Type B pancreatic cell (in vitro differentiated cells): Measurements from ENCODE around the gene LRRC31. TPM values are rescaled to one million over a fixed set of nuclear protein-coding genes. Genes with fewer than 3 reads are reported as not detected.

Experiments used
- DNase-seq: peaks from one replicate; pipeline ENCODE4 v3.0.0; 2021; ENCODE audit warnings: mixed read lengths; ENCODE audit not compliant: unreplicated experiment; ENCODE audit errors: extremely low spot score
- H3K27ac Mint-ChIP-seq: 2 replicates; pipeline ENCODE4 v1.8.0; 2021; ENCODE audit warnings: mild to moderate bottlenecking, mixed read lengths
- H3K27me3 Mint-ChIP-seq: 2 replicates; pipeline ENCODE4 v1.8.0; 2021; ENCODE audit warnings: mixed read lengths
- H3K36me3 Mint-ChIP-seq: 2 replicates; pipeline ENCODE4 v1.8.0; 2021; ENCODE audit warnings: mixed read lengths
- H3K4me1 Mint-ChIP-seq: one replicate; pipeline ENCODE4 v1.8.0; 2021; ENCODE audit warnings: mixed read lengths; ENCODE audit not compliant: unreplicated experiment
- H3K4me3 Mint-ChIP-seq: 2 replicates; pipeline ENCODE4 v1.8.0; 2021; ENCODE audit warnings: mild to moderate bottlenecking, mixed read lengths
- H3K9me3 Mint-ChIP-seq: 2 replicates; pipeline ENCODE4 v1.8.0; 2021; ENCODE audit warnings: mixed read lengths
- long read RNA-seq: library from polyadenylated mRNA; unstranded; transcript quantifications from one replicate; pipeline ENCODE4 v2.0.0, GENCODE V29; 2020
- total RNA-seq: library from RNA; stranded (reverse); gene quantifications from 2 replicates; pipeline ENCODE4 v1.2.1, GENCODE V29; 2021; ENCODE audit warnings: low replicate concordance
- TF ChIP-seq, protein P1 (sequence below): fragments of 200-600 bp; sonication (generic); conservative IDR thresholded peaks from 2 replicates; pipeline ENCODE4 v1.5.0; 2021; ENCODE audit warnings: antibody characterized with exemption, mild to moderate bottlenecking

The LRRC31 gene
- 1.4 and 1.7 TPM in 2 replicates for total RNA-seq
- long read RNA-seq: 0 reads

DNA sequence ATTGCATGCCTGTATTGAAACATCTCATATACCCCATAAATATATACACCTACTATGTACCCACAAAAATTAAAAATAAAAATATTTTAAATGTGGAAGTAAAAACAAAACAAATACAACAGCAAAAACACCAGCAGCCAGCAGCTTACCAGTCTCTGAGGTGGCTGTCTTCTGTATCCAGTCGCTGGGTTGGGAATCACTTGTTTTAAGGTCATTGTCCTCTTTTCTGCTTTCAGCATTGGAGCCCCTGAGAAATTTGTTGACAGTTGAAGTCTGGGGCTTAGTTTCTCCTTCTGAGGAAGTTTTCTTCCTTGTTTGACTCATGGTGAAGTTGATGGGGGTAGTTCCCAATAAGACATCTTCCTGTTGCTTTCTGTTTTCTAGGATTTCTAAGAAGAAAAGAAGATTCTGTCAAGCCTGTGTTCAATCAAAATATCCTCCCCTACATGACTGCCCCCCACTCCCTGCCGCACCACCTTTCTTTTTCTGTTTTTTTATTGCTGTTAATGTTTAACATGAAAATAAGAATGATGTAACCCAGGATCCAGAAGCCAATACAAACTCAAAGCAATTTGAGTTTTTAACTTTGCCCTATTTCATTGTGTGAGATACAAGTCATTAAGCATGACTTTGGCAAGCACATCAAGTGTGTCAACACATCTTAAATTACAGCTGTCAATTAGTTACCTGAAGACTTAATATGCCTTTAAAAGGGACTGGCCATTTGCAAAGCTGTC is at the start of gene LRRC31:
Gene LRRC31, minus strand, starts transcription at position 452 of the 737 bp plus-strand sequence. Its CDS starts 128 bp downstream, at position 324.
- peak within 1 kb of the TSS; percentile 63 for H3K27ac Mint-ChIP-seq
- peak within 1 kb of the TSS; percentile 63 for H3K4me3 Mint-ChIP-seq
- peaks cover 3% of the 10 kb centered on the region for H3K9me3 Mint-ChIP-seq

DNA sequence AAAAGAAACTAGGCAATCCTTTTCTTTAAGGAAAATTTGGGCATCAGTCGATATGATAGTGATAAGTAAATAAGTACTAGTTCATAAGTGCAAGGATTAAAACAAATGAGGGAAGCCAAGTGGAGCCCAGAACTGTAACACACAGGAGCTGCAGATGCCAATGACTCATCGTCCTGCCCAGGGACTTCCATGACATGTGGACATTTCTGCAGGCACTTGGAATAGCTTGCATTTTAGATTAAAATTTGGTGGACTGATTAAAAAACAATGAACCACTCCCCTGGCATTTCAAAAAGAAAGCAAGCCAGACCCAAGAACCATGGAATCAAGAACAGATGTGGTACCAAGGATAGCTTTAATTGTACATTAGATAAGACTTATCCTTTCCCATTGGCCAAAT is 44.6 kb upstream of the LRRC31 start:
- Mint-ChIP-seq H3K36me3 (no peaks in the 10 kb centered on the region), H3K27ac (no peak overlapping the region), H3K4me1 (no peaks in the 10 kb centered on the region), H3K4me3 (no peak overlapping the region), H3K27me3 (no peaks in the 10 kb centered on the region), H3K9me3 (no peaks in the 10 kb centered on the region)
- no peak for DNase-seq
- TF ChIP-seq, protein P1, sequence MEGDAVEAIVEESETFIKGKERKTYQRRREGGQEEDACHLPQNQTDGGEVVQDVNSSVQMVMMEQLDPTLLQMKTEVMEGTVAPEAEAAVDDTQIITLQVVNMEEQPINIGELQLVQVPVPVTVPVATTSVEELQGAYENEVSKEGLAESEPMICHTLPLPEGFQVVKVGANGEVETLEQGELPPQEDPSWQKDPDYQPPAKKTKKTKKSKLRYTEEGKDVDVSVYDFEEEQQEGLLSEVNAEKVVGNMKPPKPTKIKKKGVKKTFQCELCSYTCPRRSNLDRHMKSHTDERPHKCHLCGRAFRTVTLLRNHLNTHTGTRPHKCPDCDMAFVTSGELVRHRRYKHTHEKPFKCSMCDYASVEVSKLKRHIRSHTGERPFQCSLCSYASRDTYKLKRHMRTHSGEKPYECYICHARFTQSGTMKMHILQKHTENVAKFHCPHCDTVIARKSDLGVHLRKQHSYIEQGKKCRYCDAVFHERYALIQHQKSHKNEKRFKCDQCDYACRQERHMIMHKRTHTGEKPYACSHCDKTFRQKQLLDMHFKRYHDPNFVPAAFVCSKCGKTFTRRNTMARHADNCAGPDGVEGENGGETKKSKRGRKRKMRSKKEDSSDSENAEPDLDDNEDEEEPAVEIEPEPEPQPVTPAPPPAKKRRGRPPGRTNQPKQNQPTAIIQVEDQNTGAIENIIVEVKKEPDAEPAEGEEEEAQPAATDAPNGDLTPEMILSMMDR: no peak

More for the DNA sequence above, at the start of gene LRRC31:
- no peak for DNase-seq
- Mint-ChIP-seq H3K27me3 (peaks cover 3% of the 10 kb centered on the region), H3K4me1 (peaks cover 16% of the 10 kb centered on the region), H3K36me3 (no peaks in the 10 kb centered on the region)
- TF ChIP-seq, protein P1: no peak

GRCh38 chr3:169913323-169913722 is 43.6 kb upstream of the LRRC31 start:
- Mint-ChIP-seq H3K9me3 (no peaks in the 10 kb centered on the region), H3K4me3 (no peak overlapping the region), H3K27me3 (no peaks in the 10 kb centered on the region), H3K36me3 (no peaks in the 10 kb centered on the region), H3K4me1 (no peaks in the 10 kb centered on the region), H3K27ac (no peak overlapping the region)
- TF ChIP-seq, protein P1: no peak
- DNase-seq: no peak

- Mint-ChIP-seq H3K9me3 (no peaks in the 10 kb centered on the region), H3K4me1 (no peaks in the 10 kb centered on the region), H3K36me3 (no peaks in the 10 kb centered on the region), H3K27ac (no peak within 1 kb of the TSS), H3K27me3 (peaks cover 4% of the 10 kb centered on the region), H3K4me3 (no peak within 1 kb of the TSS)
- TF ChIP-seq, protein P1: no peak
- no peak for DNase-seq
Observed at GRCh38 chr3:169911272-169911671, 41.5 kb upstream of the LRRC31 start, which contains the start of gene SAMD7. Gene SAMD7, plus strand, starts transcription at chr3:169911572. Its CDS starts 7,927 bp downstream, at chr3:169919499.

DNA sequence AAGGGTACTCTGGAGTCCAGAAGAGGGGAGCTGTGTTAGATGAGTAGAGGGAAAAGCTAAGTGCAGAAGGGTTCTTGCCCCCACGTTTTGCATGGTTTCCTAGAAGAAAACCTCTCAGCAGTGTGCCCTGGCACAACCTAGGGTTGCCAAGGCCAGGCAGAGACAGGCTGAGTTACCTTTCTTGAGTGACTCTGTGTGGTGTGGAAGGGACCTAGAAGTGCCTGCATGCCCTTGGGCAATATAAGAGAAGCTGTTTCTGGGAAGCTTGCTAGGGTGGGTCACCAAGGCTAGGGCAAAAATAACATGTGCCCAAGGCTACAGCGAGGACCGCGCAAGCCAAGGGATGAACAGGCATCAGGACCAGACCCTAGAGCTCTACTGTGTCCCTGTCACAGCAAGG is 38.2 kb upstream of the LRRC31 start:
- no peak overlapping the region for H3K4me3 Mint-ChIP-seq
- peaks cover 5% of the 10 kb centered on the region for H3K9me3 Mint-ChIP-seq
- DNase-seq: no peak
- H3K27me3 Mint-ChIP-seq: peaks cover 4% of the 10 kb centered on the region
- no peaks in the 10 kb centered on the region for H3K36me3 Mint-ChIP-seq
- TF ChIP-seq, protein P1: no peak
- H3K27ac Mint-ChIP-seq: no peak overlapping the region
- no peaks in the 10 kb centered on the region for H3K4me1 Mint-ChIP-seq
